Activated CD4-positive, alpha-beta T cell treated with anti-CD3 and anti-CD28 coated beads, Interleukin-2, Interleukin-6, amounts not matched to agents 100 ng/mL and 50 ng/mL, durations not matched to agents 16 hours and 8 hours (primary cell): Measurements from ENCODE around the gene CYP4A22.

ENCODE experiments used
- DNase-seq: peaks from one replicate; pipeline ENCODE4 v3.0.0-alpha.2; 2020

The CYP4A22 gene

DNA sequence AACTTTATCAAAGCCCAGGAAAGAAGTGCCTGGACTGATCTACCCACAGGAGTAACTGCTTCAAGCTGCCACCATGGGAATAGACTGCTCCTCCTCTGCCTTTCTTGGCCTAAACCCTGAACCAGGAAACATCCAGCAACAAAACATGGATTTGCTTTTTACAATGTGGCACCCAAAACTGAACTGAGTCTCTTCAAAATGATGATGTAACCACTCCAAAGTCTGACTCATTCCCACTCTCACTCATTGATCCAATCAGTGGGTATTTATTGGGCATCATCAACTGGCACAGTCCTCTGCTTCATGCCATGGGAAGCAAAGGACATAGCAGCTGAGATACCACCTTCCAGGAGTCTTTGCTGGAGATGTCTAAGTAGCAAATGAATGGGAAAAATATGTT, 23.5 kb downstream of the CYP4A22 start:
- DNase-seq, result no peak

DNA sequence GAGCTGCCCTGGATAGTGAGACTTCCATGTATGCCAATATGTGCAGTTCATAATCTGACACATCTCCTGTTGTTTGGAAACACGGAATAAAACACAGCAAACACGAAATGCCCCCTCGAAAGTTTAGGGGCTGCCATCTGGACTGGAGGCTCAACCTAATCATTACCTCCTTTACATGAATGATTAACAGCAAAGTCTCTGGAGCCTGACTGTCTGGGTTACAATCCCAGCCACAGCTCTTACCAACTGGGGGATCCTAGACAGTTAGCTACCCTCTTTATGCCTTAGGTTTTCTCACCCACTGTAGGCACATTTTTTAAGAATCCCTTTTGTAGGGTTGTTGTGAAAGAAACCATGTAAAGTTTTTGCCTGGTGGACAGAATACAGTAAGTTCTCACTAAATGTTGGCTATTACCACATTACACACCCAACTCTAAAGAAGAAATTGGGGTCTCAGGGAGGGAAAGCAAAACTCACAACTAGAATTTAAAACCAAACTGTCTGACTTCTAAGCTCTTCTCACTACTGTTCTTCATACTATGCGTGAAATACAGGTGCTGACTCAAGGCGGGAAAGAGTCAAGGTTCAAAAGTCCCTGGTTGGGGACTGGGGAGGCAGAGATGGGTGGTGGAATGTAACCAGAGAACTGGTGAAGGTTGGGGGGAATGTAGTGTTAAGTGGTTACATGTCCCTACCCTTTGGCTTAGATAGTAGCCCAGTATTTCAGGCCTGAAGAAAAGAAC, 24.2 kb downstream of the CYP4A22 start:
- no peak for DNase-seq

- no peak for DNase-seq
These were observed 27.3 kb downstream of the CYP4A22 start for GRCh38 chr1:47164552-47164951.

DNA sequence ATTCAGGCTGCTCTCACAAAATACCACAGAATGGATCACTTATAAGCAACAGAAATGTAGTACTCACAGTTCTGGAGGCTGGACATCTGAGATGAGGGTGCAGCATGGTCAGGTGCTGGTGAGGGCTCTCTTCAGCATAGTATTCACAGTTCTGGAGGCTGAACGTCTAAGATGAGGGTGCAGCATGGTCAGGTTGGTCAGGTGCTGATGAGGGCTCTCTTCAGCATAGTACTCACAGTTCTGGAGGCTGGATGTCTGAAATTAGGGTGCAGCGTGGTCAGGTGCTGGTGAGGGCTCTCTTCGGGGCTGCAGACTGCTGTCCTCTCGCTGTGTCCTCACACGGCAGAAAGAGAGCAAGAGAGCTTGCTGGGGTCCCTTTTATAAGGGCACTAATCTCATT, 35.5 kb downstream of the CYP4A22 start:
- no peak for DNase-seq

DNA sequence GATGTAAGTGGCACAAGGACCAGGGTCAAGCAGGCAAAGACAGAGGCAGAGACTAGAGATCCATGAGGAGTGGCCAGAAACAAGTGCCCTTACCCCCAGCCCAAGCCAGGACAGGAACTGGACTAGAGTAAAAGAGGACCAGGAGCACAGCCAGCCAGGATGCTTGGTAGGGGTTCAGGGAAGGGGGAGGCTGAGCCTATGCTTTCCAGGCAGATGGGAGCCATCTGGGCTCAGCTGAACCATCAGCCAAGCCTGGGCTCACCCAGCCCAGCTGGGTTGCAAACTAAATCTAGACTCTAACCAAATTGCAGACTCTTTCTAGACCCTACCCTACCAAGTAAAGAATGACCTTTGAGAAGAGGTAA, 37.4 kb downstream of the CYP4A22 start:
- no peak for DNase-seq

GRCh38 chr1:47175227-47175934, 38.1 kb downstream of the CYP4A22 start:
- DNase-seq, result peak; percentile 68

- DNase-seq, result no peak
These were observed 40.8 kb downstream of the CYP4A22 start for GRCh38 chr1:47178020-47178419.

DNA sequence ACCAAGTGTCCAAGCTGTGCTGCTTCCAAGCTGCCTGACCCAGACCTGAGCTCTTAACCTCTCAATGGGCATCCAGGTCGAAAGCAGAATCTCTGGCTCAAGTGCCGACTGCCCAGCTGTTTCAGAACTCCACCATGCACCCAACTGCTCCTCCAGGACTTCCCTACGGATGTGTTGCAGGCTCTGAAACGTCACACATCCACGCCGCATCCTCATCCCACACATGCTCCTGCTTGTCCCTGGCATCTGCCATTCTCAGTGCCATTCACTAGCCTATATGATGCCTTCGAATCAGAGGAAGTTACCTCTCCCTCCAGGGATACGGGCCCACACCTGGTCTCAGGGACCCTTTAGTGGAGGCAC, 41.4 kb downstream of the CYP4A22 start:
- no peak for DNase-seq

DNA sequence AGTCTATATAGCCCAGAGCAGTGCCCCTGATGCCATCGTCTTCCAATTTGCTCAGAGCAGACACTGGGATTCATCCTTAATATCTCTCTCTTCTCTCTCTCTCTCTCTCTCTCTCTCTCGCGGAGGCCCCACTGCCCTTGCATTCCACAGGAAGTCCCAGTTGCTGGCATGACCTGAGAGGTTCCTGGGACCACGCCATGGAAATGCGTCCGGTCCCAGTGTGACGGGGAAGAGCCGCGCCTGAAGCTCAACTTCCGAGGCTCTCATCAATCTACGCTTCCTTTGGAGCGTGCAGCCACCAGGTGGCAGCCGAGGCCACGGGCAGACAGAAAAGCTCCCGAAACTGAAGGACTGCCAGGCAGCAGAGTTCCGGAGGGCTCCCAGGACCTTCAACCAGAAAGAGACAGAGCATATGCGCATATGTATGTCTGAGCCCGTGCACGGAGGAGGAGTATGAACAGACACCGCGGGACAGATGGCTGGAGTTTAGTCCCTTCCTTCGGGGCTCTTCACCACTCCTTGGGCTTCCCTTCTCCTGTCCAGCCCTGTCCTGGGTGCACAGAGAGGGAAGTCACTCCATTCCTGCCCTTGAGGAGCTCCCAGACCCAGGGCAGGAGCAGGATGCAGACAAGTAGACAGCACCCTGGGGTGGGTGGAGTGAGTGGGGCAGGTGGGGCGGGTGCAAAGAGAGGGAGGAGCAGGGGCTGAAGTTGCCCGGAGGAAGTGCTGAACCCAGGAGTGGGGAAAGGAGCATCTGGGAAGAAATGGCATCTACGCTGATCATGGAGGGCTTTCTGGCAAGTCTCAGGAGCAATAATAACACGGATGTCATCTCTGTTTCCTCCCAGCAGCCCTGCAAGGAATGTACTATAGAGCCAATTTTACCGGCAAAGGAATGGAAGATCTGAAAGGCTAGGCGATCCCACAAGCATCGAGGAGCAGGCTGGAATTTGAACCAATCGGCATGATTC, 42.1 kb downstream of the CYP4A22 start:
- peak; percentile 89 for DNase-seq

GRCh38 chr1:47179988-47180563, 42.8 kb downstream of the CYP4A22 start:
- no peak for DNase-seq

- no peak for DNase-seq
These were observed 43.4 kb downstream of the CYP4A22 start for GRCh38 chr1:47180603-47181094.

DNA sequence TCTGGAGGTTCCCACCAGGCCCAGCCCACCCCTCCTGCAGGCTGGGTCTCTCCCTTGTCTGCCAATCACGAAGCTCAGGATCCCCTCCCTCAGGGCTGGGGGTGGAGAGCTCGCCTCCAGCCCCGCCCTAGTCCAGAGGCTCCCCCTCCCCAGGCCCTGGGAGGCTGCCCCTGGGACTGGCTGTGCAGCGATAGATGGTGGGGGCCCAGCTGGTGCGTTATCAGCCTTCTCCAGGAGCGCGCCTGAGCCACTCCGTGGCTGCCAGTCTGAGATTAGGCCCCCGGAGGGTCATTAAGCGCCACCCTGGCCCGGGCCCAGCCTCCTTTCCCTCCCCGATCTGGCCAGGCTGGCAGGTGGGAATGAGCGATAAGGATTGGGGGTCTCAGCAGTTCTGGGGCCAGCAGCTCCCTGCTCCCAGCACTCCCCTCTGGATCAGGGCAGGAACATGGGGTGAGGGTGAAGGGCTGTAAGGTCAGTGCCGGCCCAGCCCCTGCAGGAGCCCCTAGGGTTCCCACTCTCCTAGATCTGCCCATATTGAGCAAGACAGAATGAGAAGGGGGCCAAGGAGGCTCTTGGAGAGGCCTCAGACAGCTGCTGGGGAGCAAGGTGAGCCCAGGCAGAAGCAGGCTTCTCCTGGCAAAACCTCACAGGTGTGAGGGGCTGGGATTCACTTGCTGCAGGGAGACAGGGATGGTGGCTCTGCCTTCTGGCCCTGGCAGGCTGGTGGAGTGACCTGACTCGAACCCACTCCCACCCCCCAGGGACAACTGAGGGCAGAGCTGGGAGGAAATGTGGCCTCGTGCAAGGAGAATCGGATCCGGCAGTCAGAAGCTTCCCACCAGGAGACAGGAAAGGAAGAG, 44.1 kb downstream of the CYP4A22 start:
- no peak for DNase-seq

DNA sequence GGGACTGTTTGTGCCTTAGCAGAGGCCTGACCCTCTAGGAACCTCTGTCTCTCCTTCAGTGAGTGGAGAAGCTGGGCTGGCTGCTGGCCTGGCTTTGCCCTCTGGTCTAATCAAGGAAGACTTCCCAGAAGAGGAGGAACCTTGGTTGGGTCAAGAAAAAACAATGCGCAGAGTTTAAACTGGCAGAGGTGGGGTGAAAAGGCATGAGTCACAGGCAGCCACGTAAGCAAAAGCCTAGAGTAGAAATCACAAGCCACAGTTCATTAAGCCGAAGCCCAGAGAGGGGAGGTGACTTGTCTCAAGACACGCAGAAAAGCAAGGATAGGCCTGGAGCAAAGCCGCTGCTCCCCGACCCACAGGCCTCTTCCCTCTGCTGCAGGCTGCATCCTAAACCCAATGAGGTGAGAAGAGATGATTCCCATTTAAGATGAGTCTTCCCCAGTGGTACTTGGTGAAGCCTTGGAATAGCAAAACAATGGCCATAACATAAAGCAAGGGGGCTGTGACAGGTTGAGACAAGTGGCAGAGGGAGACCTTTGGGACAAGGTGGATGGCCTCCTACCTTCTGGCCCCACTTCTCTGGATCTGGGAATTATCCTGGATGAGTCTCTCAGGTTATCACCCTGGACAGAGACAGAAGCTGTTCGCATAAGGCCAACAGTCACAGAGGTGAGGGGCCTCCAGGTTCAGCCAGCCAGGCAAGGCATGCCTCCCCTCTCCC, 44.9 kb downstream of the CYP4A22 start:
- no peak for DNase-seq

- no peak for DNase-seq
These were observed 45.5 kb downstream of the CYP4A22 start for GRCh38 chr1:47182676-47183235.

DNA sequence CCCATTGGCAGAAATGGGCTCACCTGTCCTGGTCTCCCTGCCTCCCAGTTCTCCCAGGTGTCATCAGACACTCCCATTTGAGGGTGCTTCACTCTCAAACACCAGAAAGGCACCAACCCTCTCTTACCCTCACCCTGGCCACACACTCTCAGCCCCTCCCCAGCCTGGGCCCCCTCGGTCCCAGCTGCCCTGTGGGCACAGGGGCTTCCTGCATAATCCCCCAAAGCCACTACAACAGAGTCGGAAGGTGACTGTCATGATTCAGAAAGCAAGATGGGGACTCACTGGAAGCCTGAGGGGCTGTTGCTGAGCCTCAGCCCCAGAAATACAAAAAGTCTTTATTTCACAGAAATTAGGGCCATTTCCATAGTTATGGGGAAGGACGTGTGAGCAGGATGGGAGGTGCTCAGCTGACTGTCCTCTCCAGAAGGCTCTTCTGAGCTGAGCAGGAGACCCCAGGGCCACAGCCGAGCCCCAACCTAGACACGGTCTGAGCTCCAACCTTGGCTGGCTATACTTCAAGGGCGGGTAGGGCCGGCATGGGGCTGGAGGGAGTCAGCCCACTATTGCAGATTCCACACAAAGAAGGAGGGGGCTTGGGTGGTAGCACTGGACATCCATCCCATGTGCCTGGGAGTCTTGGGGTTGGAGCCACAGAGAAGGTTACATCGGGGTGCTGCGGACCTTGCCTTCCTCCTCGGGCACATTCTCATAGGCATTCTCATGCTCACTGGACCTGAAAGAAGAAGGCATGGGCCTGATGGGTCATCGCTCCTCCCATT, 46.3 kb downstream of the CYP4A22 start:
- DNase-seq, result no peak

GRCh38 chr1:47184090-47184821, 47.0 kb downstream of the CYP4A22 start:
- no peak for DNase-seq

DNA sequence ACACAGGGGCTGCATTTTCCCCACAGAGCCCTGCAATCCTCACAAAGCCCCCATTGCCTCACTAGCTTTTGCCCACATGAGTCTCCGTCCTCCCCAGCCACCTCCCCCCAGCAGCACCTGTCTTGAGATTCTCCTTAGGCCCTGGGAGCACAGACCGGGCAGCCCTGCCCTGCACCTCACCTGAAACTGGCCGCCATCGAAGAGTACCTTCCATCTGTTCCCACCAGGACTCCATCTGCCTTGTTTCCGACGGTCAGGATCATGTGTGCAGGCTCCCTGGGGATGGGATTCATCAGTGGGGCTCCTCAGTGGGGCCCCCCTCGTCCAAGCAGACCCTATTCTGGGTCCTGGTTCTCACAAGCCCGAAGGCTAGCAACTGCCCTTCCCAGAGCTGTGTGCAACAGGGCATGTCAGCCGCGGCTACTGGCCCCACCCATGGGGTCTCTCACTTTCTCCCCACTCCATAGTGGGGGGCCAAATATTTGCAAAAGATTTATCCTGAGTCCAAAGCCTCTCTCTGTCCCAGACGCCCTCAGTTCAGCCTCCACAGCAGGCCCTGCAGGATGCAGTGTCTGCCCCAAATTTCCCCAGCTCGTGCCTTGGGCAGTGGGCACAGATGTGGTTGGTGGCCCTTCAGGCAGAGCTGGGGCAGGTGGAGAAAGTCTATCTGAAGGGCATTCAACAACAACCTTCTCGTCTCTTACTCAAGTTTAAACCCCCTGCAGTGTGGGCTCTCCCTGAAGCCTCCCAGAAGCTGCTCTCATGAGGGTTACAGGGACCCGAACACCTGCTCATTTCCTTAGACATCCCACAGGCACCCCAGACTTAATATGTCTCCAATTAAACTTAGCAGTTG, 47.8 kb downstream of the CYP4A22 start:
- no peak for DNase-seq
